Cardiac fibroblast (primary cell): ENCODE data around the gene GP1BA.
A peak's percentile ranks its signal among the peaks of the same experiment; 100 is the strongest.

Source experiments
- DNase-seq, 2 donors: peaks; one replicate each; pipeline versions ENCODE4 v3.0.0 to v3.0.0-alpha.2; 2010; ENCODE audit warnings: low read depth in 2 of 2
- H3K4me3 ChIP-seq, 2 donors: replicated peaks in 1 of 2; 1 replicate in 1 of 2; 2 replicates in 1 of 2; pipeline ENCODE4 v1.5.1; 2011; ENCODE audit warnings: low read depth in 2 of 2, low read length in 2 of 2, mild to moderate bottlenecking in 2 of 2, moderate library complexity in 1 of 2
- TF ChIP-seq, protein P1 (sequence below): IDR thresholded peaks from one replicate; pipeline ENCODE4 v1.5.1; 2011; ENCODE audit warnings: low read depth, mild to moderate bottlenecking, low read length, inconsistent platforms

GP1BA gene

DNA sequence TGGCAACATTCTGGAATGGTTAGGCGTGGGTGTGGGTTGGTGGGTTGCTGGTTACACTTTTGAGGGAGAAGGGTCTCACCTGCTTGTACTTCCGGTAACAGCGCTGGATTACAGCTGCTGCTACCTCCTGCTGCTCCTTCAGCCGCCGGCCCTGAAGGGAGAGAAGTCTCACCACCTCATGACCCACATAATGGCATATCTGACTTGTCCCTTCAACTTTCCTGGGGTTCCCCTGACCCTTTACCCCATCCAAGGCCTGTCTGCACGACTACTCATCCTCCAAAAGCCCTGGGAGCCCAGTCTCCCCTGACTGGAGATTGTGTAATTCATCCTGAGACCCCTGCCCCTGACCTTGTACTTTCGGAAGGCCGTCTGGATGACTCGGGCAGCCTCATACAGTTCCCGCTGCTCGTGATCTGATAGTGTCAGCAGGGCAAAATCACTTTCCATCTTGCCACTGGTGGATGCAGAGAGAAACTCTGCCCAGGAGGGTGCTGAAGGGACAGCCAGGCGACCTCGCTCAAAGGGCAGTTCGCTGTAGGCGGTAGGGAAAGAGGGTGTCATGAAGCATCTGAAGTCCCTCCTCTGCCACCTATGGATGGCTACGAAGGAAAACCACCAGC lies 37.6 kb downstream of the GP1BA start:
- peak overlapping the region; percentile 68 to 71 for H3K4me3 ChIP-seq
- DNase-seq: no peak
- TF ChIP-seq, protein P1, sequence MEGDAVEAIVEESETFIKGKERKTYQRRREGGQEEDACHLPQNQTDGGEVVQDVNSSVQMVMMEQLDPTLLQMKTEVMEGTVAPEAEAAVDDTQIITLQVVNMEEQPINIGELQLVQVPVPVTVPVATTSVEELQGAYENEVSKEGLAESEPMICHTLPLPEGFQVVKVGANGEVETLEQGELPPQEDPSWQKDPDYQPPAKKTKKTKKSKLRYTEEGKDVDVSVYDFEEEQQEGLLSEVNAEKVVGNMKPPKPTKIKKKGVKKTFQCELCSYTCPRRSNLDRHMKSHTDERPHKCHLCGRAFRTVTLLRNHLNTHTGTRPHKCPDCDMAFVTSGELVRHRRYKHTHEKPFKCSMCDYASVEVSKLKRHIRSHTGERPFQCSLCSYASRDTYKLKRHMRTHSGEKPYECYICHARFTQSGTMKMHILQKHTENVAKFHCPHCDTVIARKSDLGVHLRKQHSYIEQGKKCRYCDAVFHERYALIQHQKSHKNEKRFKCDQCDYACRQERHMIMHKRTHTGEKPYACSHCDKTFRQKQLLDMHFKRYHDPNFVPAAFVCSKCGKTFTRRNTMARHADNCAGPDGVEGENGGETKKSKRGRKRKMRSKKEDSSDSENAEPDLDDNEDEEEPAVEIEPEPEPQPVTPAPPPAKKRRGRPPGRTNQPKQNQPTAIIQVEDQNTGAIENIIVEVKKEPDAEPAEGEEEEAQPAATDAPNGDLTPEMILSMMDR: no peak

GRCh38 chr17:4970273-4970672 lies 38.2 kb downstream of the GP1BA start:
- no peak overlapping the region for H3K4me3 ChIP-seq
- no peak for DNase-seq
- TF ChIP-seq, protein P1: no peak

DNA sequence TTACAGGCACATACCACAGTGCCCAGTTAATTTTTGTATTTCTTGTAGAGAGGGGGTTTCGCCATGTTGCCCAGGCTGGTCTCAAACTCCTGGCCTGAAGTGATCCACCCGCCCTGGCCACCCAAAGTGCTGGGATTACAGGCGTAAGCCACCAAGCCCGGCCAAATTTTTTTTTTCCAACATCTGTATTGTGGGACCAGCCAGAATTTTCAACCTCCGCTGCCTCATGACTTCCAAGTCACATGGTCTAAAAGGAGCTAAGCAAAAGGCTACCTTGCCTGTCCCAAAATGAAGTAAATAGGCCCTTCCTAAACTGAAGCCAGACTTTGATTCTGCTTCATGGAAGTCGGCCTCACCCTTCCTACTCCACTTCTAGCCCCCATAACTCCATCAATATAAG lies 39.7 kb downstream of the GP1BA start:
- DNase-seq: no peak
- TF ChIP-seq, protein P1: no peak
- no peak overlapping the region for H3K4me3 ChIP-seq

- H3K4me3 ChIP-seq: no peak overlapping the region
- TF ChIP-seq, protein P1: no peak
- no peak for DNase-seq
Observed at GRCh38 chr17:4972322-4972721, 40.2 kb downstream of the GP1BA start.

- no peak for DNase-seq
- TF ChIP-seq, protein P1: no peak
- H3K4me3 ChIP-seq: no peak overlapping the region
Observed at GRCh38 chr17:4972752-4973151, 40.7 kb downstream of the GP1BA start.

- no peak overlapping the region for H3K4me3 ChIP-seq
- TF ChIP-seq, protein P1: no peak
- no peak for DNase-seq
Observed at GRCh38 chr17:4973256-4974114, 41.4 kb downstream of the GP1BA start.
